ENCODE results near the gene SCLT1.

DNA sequence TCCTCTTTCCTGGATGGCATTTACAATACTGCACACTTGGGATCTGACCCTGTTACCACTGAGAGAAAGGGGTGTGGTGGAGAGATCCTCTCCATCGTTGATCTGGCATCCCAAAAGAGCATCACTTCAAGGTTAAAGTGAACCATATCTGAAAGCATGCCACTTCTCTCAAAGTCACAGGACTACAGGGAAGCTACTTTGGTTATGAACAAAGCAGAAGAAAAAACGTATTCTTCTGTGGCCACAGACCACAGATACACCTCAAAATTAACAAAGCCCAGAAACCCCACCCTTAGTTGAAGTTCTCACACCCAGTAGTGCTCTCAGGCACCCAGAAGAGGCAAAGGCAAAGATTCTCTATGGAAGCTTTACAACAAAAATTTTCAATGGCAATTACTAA, 175.6 kb downstream of the SCLT1 start:
- no peak for TF ChIP-seq CTCF (conservative IDR thresholded peaks at IDR 0.05; ENCODE audit: low read depth, low read length)
- no peak for TF ChIP-seq EZH2 (IDR thresholded peaks at IDR 0.05; ENCODE audit: borderline replicate concordance, low read depth, low read length, poor library complexity, severe bottlenecking)

Data from A673 (cell line).